OCI-LY3 (cell line): ENCODE results near the gene POLK.
"Not testable (repeated sequence)": the region's sequence is repeated elsewhere in the genome, so short reads cannot be mapped to it uniquely, and the experiment has no call there.

Source experiments
- H2AFZ ChIP-seq: fragments of 200-600, 300-600 bp; shearing (Covaris generic); 2 replicates; pipeline ENCODE4 v1.6.0; 2014; ENCODE audit warnings: antibody characterized with exemption, low read depth, low read length
- H3K27ac ChIP-seq: fragments of 200-600, 300-600 bp; sonication (generic); 2 replicates; pipeline ENCODE4 v1.5.1; 2014; ENCODE audit warnings: mild to moderate bottlenecking, low read length, moderate library complexity, mixed read lengths
- H3K27me3 ChIP-seq: fragments of 200-600, 300-600 bp; sonication (generic); 2 replicates; pipeline ENCODE4 v1.6.1; 2014; ENCODE audit warnings: low read depth, low read length, mixed read lengths
- H3K36me3 ChIP-seq: fragments of 200-600, 300-600 bp; sonication (generic); replicated peaks from 2 replicates; pipeline ENCODE3; 2014; ENCODE audit warnings: low read depth, low read length, mixed read lengths
- H3K4me1 ChIP-seq: fragments of 300-600, 200-600 bp; sonication (generic); 2 replicates; pipeline ENCODE4 v1.6.1; 2014; ENCODE audit warnings: low read length, mixed read lengths
- H3K4me2 ChIP-seq: fragments of 200-600, 300-600 bp; sonication (generic); 2 replicates; pipeline ENCODE4 v1.6.1; 2014; ENCODE audit warnings: low read length, mixed read lengths
- H3K4me3 ChIP-seq: fragments of 300-600, 200-600 bp; sonication (generic); 2 replicates; pipeline ENCODE4 v1.5.1; 2014; ENCODE audit warnings: antibody characterized with exemption, mild to moderate bottlenecking, low read length, moderate library complexity
- H3K79me2 ChIP-seq: fragments of 300-600, 200-600 bp; shearing (Covaris generic); 2 replicates; pipeline ENCODE4 v1.6.1; 2014; ENCODE audit warnings: mild to moderate bottlenecking, low read length, mixed read lengths
- H3K9ac ChIP-seq: fragments of 300-600, 200-600 bp; shearing (Covaris generic); 2 replicates; pipeline ENCODE4 v1.6.0; 2014; ENCODE audit warnings: mild to moderate bottlenecking, low read length, moderate library complexity
- H3K9me3 ChIP-seq: fragments of 200-600, 300-600 bp; shearing (Covaris generic); 2 replicates; pipeline ENCODE4 v1.6.1; 2014; ENCODE audit warnings: low read length, mixed read lengths; ENCODE audit not compliant: insufficient read depth
- H4K20me1 ChIP-seq: fragments of 200-600, 300-600 bp; sonication (generic); 2 replicates; pipeline ENCODE4 v1.6.1; 2016; ENCODE audit warnings: low read length, mixed read lengths; ENCODE audit not compliant: insufficient read depth
- CTCF ChIP-seq: fragments of 200-600, 300-600 bp; sonication (generic); IDR thresholded peaks from 2 replicates; pipeline ENCODE4 v1.5.1; 2014; ENCODE audit warnings: antibody characterized with exemption, low read length, low read depth
- EZH2phosphoT487 ChIP-seq: fragments of 200-600 bp; shearing (Covaris generic); IDR thresholded peaks from 2 replicates; pipeline ENCODE4 v1.6.1; 2018; ENCODE audit warnings: antibody characterized with exemption, mixed run types, low read depth

The POLK gene

GRCh38 chr5:75484605-75485004 lies 27.1 kb upstream of the POLK start:
- Histone ChIP-seq H3K36me3 (no peaks in the 10 kb centered on the region), H3K9me3 (no peaks in the 10 kb centered on the region), H3K4me1 (peaks cover 3% of the 10 kb centered on the region), H2AFZ (no peak overlapping the region), H3K4me2 (no peak overlapping the region), H3K9ac (no peak overlapping the region), H3K4me3 (no peak overlapping the region), H3K27ac (no peak overlapping the region), H4K20me1 (peaks cover 44% of the 10 kb centered on the region), H3K27me3 (no peaks in the 10 kb centered on the region), H3K79me2 (peaks cover 73% of the 10 kb centered on the region)
- no peak for TF ChIP-seq EZH2phosphoT487
- TF ChIP-seq CTCF, result no peak

GRCh38 chr5:75489847-75490246 lies 21.8 kb upstream of the POLK start:
- not testable (repeated sequence) for H3K9me3 ChIP-seq, H3K27ac ChIP-seq, H3K9ac ChIP-seq, H3K36me3 ChIP-seq, H3K27me3 ChIP-seq, H3K4me2 ChIP-seq, H3K4me1 ChIP-seq, H3K4me3 ChIP-seq, H2AFZ ChIP-seq
- Histone ChIP-seq H3K79me2 (peaks cover 31% of the 10 kb centered on the region), H4K20me1 (peaks cover 17% of the 10 kb centered on the region)

GRCh38 chr5:75491621-75492020 lies 20.1 kb upstream of the POLK start:
- H3K4me3 ChIP-seq, result no peak overlapping the region
- H3K79me2 ChIP-seq, result peaks cover 17% of the 10 kb centered on the region
- H3K36me3 ChIP-seq, result peaks cover 9% of the 10 kb centered on the region
- H3K4me1 ChIP-seq, result no peaks in the 10 kb centered on the region
- H2AFZ ChIP-seq, result no peak overlapping the region
- no peak overlapping the region for H3K9ac ChIP-seq
- no peak overlapping the region for H3K4me2 ChIP-seq
- no peak overlapping the region for H3K27ac ChIP-seq
- peaks cover 9% of the 10 kb centered on the region for H4K20me1 ChIP-seq
- H3K27me3 ChIP-seq, result no peaks in the 10 kb centered on the region
- TF ChIP-seq EZH2phosphoT487 (no peak), CTCF (no peak)
- H3K9me3 ChIP-seq, result no peaks in the 10 kb centered on the region

- H3K9ac ChIP-seq, result no peak overlapping the region
- H3K4me3 ChIP-seq, result no peak overlapping the region
- peaks cover 5% of the 10 kb centered on the region; the same call in 1 of the 2 replicates for H3K79me2 ChIP-seq
- H3K36me3 ChIP-seq, result peaks cover 12% of the 10 kb centered on the region
- no peaks in the 10 kb centered on the region for H3K27me3 ChIP-seq
- no peak overlapping the region for H3K27ac ChIP-seq
- H3K9me3 ChIP-seq, result no peaks in the 10 kb centered on the region
- H3K4me2 ChIP-seq, result no peak overlapping the region
- no peak overlapping the region for H2AFZ ChIP-seq
- no peak for TF ChIP-seq EZH2phosphoT487
- no peak for TF ChIP-seq CTCF
- H3K4me1 ChIP-seq, result no peaks in the 10 kb centered on the region
- H4K20me1 ChIP-seq, result peaks cover 4% of the 10 kb centered on the region; the same call in 1 of the 2 replicates
Observed at GRCh38 chr5:75496026-75496425, 15.7 kb upstream of the POLK start.
